Smooth muscle cell (in vitro differentiated cells): Measurements from ENCODE around the gene PTS. TPM values are rescaled to one million over a fixed set of nuclear protein-coding genes. Genes with fewer than 3 reads are reported as not detected.
A peak's percentile ranks its signal among the peaks of the same experiment; 100 is the strongest.

Source experiments
- DNase-seq: peaks from one replicate; lab custom pipeline; 2025; ENCODE audit not compliant: unreplicated experiment; lab: John Stamatoyannopoulos, UW
- H2AFZ ChIP-seq: fragments of 200-600 bp; sonication (generic); 2 replicates; pipeline ENCODE4 v1.6.0; 2016; ENCODE audit warnings: antibody characterized with exemption, low read depth, mild to moderate bottlenecking
- H3F3A ChIP-seq: fragments of 200-600 bp; sonication (generic); 2 replicates; pipeline ENCODE4 v1.6.0; 2017; ENCODE audit warnings: antibody characterized with exemption, low read depth
- H3K27ac ChIP-seq: fragments of 200-600 bp; sonication (generic); 2 replicates; pipeline ENCODE4 v1.5.1; 2016; ENCODE audit warnings: low read depth, mild to moderate bottlenecking
- H3K27me3 ChIP-seq: fragments of 200-600 bp; sonication (generic); 2 replicates; pipeline ENCODE4 v1.6.1; 2016; ENCODE audit warnings: low read depth, mild to moderate bottlenecking
- H3K36me3 ChIP-seq: fragments of 200-600 bp; sonication (generic); 2 replicates; pipeline ENCODE4 v1.5.1; 2016; ENCODE audit warnings: low read depth
- H3K4me1 ChIP-seq: fragments of 200-600 bp; sonication (generic); 2 replicates; pipeline ENCODE4 v1.5.1; 2016; ENCODE audit warnings: low read depth
- H3K4me2 ChIP-seq: fragments of 200-600 bp; sonication (generic); 2 replicates; pipeline ENCODE4 v1.6.0; 2016; ENCODE audit warnings: mild to moderate bottlenecking
- H3K4me3 ChIP-seq: fragments of 200-600 bp; sonication (generic); 2 replicates; pipeline ENCODE4 v1.5.1; 2016; ENCODE audit warnings: mild to moderate bottlenecking
- H3K79me2 ChIP-seq: fragments of 200-600 bp; sonication (generic); 2 replicates; pipeline ENCODE4 v1.6.0; 2016; ENCODE audit warnings: low read depth, mild to moderate bottlenecking
- H3K9ac ChIP-seq: fragments of 200-600 bp; sonication (generic); 2 replicates; pipeline ENCODE4 v1.6.0; 2016; ENCODE audit warnings: low read depth
- H3K9me3 ChIP-seq: fragments of 200-600 bp; sonication (generic); replicated peaks from 2 replicates; pipeline ENCODE4 v1.5.1; 2016; ENCODE audit warnings: low read depth
- H4K20me1 ChIP-seq: fragments of 200-600 bp; sonication (generic); 2 replicates; pipeline ENCODE4 v1.6.0; 2016; ENCODE audit warnings: low read depth
- WGBS: methylation state at CpG from one replicate; pipeline ENCODE4 v1.1.7; 2016; ENCODE audit warnings: low lambda C conversion rate; 5-methylcytosine and 5-hydroxymethylcytosine counted together
- polyA plus RNA-seq: library from polyadenylated mRNA; unstranded; fragments of >200 nt; fragmentation: Nextera tagmentation; extraction: Ambion mirVana; gene quantifications from 2 replicates; pipeline ENCODE4 v1.2.1, GENCODE V29; 2016
- total RNA-seq: library from RNA; depleted of rRNA; stranded (reverse); fragments of >200 nt; gene quantifications from 2 replicates; pipeline ENCODE4 v1.2.3, GENCODE V29; 2014
- TF ChIP-seq, protein P1 (sequence below): fragments of 200-600 bp; sonication (generic); IDR thresholded peaks from 2 replicates; pipeline ENCODE4 v1.5.1; 2017; ENCODE audit warnings: borderline replicate concordance, mild to moderate bottlenecking, antibody characterized with exemption; ENCODE audit not compliant: insufficient read depth, poor library complexity, severe bottlenecking

PTS gene
- total and polyA plus RNA-seq, 2 experiments from 2014 or later: 70.9 to 75.4 TPM

DNA sequence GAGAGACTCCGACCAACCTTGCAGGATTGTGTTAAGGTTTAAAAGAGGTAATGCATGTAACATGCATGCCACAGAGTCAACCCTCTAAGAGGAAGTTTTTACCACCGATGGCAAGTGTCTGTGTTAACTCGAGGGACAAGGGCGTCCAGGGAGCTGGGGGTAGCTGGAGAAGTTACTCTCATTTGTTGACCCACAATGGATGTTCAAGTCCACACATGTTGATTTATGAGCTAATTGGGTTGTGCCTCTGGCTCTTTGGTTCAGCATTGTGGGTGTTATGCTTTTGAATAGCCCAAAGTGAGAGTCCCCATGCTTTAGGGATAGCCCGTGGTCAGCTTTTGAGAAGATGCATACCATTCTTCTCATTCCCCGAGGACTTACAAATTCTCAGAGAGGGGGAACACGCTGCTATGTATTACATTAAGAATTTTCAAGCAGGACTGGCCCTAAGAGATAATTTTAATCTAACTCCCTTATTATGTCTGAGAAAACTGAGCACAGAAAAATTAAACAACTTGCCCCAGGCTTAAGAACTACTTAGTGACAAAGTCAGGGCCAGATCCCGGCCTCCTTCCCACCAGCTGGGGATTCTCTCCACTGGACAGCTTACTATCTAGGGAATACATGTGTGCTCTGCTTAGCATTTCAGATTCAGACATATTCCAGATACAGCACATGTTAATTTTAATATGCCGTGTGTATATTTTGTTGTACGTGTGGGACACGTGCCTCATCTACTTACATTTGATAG lies 39.6 kb downstream of the PTS start:
- DNase-seq: no peak
- no peaks in the 10 kb centered on the region for H3K9me3 ChIP-seq
- TF ChIP-seq, protein P1, sequence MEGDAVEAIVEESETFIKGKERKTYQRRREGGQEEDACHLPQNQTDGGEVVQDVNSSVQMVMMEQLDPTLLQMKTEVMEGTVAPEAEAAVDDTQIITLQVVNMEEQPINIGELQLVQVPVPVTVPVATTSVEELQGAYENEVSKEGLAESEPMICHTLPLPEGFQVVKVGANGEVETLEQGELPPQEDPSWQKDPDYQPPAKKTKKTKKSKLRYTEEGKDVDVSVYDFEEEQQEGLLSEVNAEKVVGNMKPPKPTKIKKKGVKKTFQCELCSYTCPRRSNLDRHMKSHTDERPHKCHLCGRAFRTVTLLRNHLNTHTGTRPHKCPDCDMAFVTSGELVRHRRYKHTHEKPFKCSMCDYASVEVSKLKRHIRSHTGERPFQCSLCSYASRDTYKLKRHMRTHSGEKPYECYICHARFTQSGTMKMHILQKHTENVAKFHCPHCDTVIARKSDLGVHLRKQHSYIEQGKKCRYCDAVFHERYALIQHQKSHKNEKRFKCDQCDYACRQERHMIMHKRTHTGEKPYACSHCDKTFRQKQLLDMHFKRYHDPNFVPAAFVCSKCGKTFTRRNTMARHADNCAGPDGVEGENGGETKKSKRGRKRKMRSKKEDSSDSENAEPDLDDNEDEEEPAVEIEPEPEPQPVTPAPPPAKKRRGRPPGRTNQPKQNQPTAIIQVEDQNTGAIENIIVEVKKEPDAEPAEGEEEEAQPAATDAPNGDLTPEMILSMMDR: no peak
- peak overlapping the region; percentile 67 for H3K4me2 ChIP-seq
- peak overlapping the region; percentile 37 for H2AFZ ChIP-seq
- H3K36me3 ChIP-seq: no peaks in the 10 kb centered on the region
- no peak overlapping the region for H3K9ac ChIP-seq
- peaks cover 4% of the 10 kb centered on the region for H3K4me1 ChIP-seq
- no peaks in the 10 kb centered on the region for H3K27me3 ChIP-seq
- 21% methylated on average over 11 of the region's 11 CpGs for WGBS
- no peaks in the 10 kb centered on the region for H3K79me2 ChIP-seq
- peaks cover 10% of the 10 kb centered on the region for H3F3A ChIP-seq
- peak overlapping the region; percentile 35 for H3K27ac ChIP-seq
- H4K20me1 ChIP-seq: no peaks in the 10 kb centered on the region
- no peak overlapping the region for H3K4me3 ChIP-seq

DNA sequence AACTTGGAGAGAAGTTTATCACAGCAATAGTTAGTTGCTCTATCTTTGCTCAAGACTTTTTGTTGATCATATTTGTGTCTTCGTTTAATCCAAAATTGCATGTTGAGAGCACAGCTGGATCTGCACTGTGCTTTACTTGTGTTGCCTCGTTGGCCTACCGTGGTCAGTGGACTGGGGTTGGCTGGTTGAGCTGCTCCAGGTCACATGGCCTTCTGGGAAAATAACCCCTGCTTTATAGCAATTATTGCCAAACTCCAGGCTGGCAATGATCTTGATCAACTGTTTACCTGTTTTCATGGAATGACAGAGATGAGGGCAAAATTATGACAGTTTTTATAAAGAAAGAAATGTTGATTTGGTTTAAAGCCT lies 40.2 kb downstream of the PTS start:
- H3K27me3 ChIP-seq: no peaks in the 10 kb centered on the region
- H2AFZ ChIP-seq: peak overlapping the region; percentile 37
- H3F3A ChIP-seq: peaks cover 10% of the 10 kb centered on the region
- H3K9ac ChIP-seq: no peak overlapping the region
- peaks cover 4% of the 10 kb centered on the region for H3K4me1 ChIP-seq
- TF ChIP-seq, protein P1: no peak
- H3K79me2 ChIP-seq: no peaks in the 10 kb centered on the region
- H3K4me2 ChIP-seq: peak overlapping the region; percentile 67
- peak overlapping the region; percentile 35 for H3K27ac ChIP-seq
- H3K4me3 ChIP-seq: no peak overlapping the region
- no peaks in the 10 kb centered on the region for H3K9me3 ChIP-seq
- no peaks in the 10 kb centered on the region for H4K20me1 ChIP-seq
- 62% methylated on average over 3 of the region's 3 CpGs for WGBS
- DNase-seq: no peak
- no peaks in the 10 kb centered on the region for H3K36me3 ChIP-seq

GRCh38 chr11:112267188-112267591 lies 41.0 kb downstream of the PTS start:
- Histone ChIP-seq H3K27ac (no peak overlapping the region), H3K4me1 (peaks cover 4% of the 10 kb centered on the region), H3K9me3 (no peaks in the 10 kb centered on the region), H3K36me3 (no peaks in the 10 kb centered on the region), H4K20me1 (no peaks in the 10 kb centered on the region), H3K79me2 (no peaks in the 10 kb centered on the region), H3F3A (peaks cover 10% of the 10 kb centered on the region), H3K27me3 (no peaks in the 10 kb centered on the region), H3K4me3 (no peak overlapping the region), H3K4me2 (peak overlapping the region; percentile 15), H2AFZ (no peak overlapping the region), H3K9ac (no peak overlapping the region)
- 43% methylated on average over 5 of the region's 5 CpGs for WGBS
- DNase-seq: no peak
- TF ChIP-seq, protein P1: no peak

DNA sequence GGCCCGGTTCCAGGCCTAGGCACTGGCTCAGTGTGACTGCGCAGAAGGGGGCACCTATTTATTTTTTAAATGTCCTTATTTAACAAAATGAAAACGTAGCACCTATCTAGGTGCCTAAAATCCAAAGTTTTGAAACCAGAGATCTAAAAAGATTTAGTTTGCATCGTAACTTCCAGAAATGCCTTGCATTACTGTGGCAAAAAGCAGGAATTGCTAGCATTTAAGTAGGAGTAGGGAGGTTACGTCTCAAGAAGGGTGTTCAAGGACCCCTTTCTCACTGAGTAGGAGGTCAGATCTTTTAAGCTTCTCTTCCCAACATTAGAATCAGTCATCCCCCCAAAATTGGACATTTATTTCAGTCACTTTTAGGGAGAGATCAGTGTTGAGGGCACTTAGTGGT lies 42.2 kb downstream of the PTS start:
- Histone ChIP-seq H3K9me3 (no peaks in the 10 kb centered on the region), H3K4me3 (no peak overlapping the region), H3K4me2 (no peak overlapping the region), H2AFZ (no peak overlapping the region), H3K27me3 (no peaks in the 10 kb centered on the region), H3K9ac (no peak overlapping the region), H3K4me1 (peaks cover 4% of the 10 kb centered on the region), H3F3A (peaks cover 10% of the 10 kb centered on the region), H3K36me3 (no peaks in the 10 kb centered on the region), H3K27ac (no peak overlapping the region), H4K20me1 (no peaks in the 10 kb centered on the region), H3K79me2 (no peaks in the 10 kb centered on the region)
- TF ChIP-seq, protein P1: no peak
- 59% methylated on average over 5 of the region's 5 CpGs for WGBS
- DNase-seq: no peak
